K562 (cell line): ENCODE measurements around the gene TPX2. TPM values are rescaled to one million over a fixed set of nuclear protein-coding genes. Genes with fewer than 3 reads are reported as not detected.
A peak's percentile ranks its signal among the peaks of the same experiment; 100 is the strongest.

ENCODE experiments used
- ATAC-seq: fragments of 200-7000 bp; cut with Tn5 transposase; 3 replicates; pipeline ENCODE4 v1.9.1; 2020; ENCODE audit warnings: moderate library complexity
- BruUV-seq: library from RNA; stranded (reverse); fragments of 400-500 nt; replicated peaks from 2 replicates; lab custom pipeline; 2021; lab: Mats Ljungman, UMichigan
- CTCF ChIA-PET: fragments of 300-600 bp; formaldehyde crosslinking; extraction: SDS; loops from one replicate; lab custom pipeline; 2021; ENCODE audit warnings: low intra/inter-chr PET ratio; lab: Yijun Ruan, JAX
- POLR2A ChIA-PET: fragments of 300-600, 350-650 bp; sonication (Branson Sonifier 250); formaldehyde crosslinking; extraction: SDS; loops from one replicate; lab custom pipeline; 2021; ENCODE audit warnings: antibody characterized with exemption, inconsistent platforms; lab: Yijun Ruan, JAX
- DNase-seq, 4 experiments: peaks; one replicate each; pipeline versions ENCODE4 v3.0.0 to v3.0.0-alpha.2; 2011 to 2018; ENCODE audit warnings: low spot score in 3 of 4, mixed read lengths in 3 of 4; ENCODE audit errors: extremely low read depth in 1 of 4
- FAIRE-seq: peaks from 2 replicates; lab custom pipeline; 2011; peaks lifted over from hg19 to GRCh38; lab: Jason Lieb, UNC
- H2AFZ ChIP-seq: 2 replicates; pipeline ENCODE4 v1.6.0; 2011; ENCODE audit warnings: low read depth, low read length, control low read depth, inconsistent platforms
- H3K27ac ChIP-seq: fragments of 200-600 bp; 3 replicates; pipeline ENCODE4 v1.8.0; 2011; ENCODE audit warnings: low read depth, mild to moderate bottlenecking, control low read depth, inconsistent platforms, low read length, moderate library complexity, mixed read lengths; ENCODE audit errors: extremely low read depth
- H3K27me3 ChIP-seq, 2 experiments: fragments of 300-600 bp in 1 of 2; 2 replicates in 1 of 2; 3 replicates in 1 of 2; pipeline versions ENCODE4 v1.6.0 to v1.8.0; 2011; ENCODE audit warnings: inconsistent platforms in 2 of 2, low read length in 2 of 2, mild to moderate bottlenecking in 1 of 2, mixed read lengths in 1 of 2, moderate library complexity in 1 of 2; ENCODE audit not compliant: control insufficient read depth in 2 of 2, insufficient read depth in 2 of 2
- H3K36me3 ChIP-seq: fragments of 300-600 bp; 3 replicates; pipeline ENCODE4 v1.8.0; 2011; ENCODE audit warnings: mild to moderate bottlenecking, low read length, inconsistent platforms; ENCODE audit not compliant: control insufficient read depth, insufficient read depth
- H3K4me1 ChIP-seq, 2 experiments: fragments of 200-600 bp in 1 of 2; replicated peaks in 1 of 2; 2 replicates in 1 of 2; 3 replicates in 1 of 2; pipeline versions ENCODE4 v1.5.1 to v1.8.0; 2011; ENCODE audit warnings: inconsistent platforms in 2 of 2, low read length in 2 of 2, mild to moderate bottlenecking in 1 of 2, mixed read lengths in 1 of 2, moderate library complexity in 1 of 2; ENCODE audit not compliant: control insufficient read depth in 2 of 2, insufficient read depth in 2 of 2
- H3K4me2 ChIP-seq: 2 replicates; pipeline ENCODE4 v1.6.1; 2011; ENCODE audit warnings: low read length, control low read depth, inconsistent platforms, mixed read lengths; ENCODE audit not compliant: insufficient read depth
- H3K4me3 ChIP-seq: fragments of 200-600 bp; sonication (generic), shearing (Covaris generic); 2 replicates; pipeline ENCODE4 v1.5.1; 2016; ENCODE audit warnings: control low read depth, inconsistent platforms
- H3K79me2 ChIP-seq: fragments of 200-600 bp; 3 replicates; pipeline ENCODE4 v1.8.0; 2011; ENCODE audit warnings: low read length, inconsistent platforms; ENCODE audit not compliant: control insufficient read depth, insufficient read depth
- H3K9ac ChIP-seq, 2 experiments: 2 replicates each; pipeline versions ENCODE4 v1.6.0 to v1.6.1; 2011; ENCODE audit warnings: low read depth in 2 of 2, low read length in 2 of 2, control low read depth in 1 of 2, inconsistent platforms in 1 of 2, mild to moderate bottlenecking in 1 of 2, mixed read lengths in 1 of 2; ENCODE audit not compliant: insufficient read depth in 1 of 2
- H3K9me1 ChIP-seq: one replicate; pipeline ENCODE4 v1.6.0; 2011; ENCODE audit warnings: inconsistent platforms, mild to moderate bottlenecking, low read length, moderate library complexity; ENCODE audit not compliant: control insufficient read depth, insufficient read depth
- H3K9me3 ChIP-seq: replicated peaks from 2 replicates; pipeline ENCODE4 v1.5.1; 2011; ENCODE audit warnings: low read depth, low read length, inconsistent platforms; ENCODE audit not compliant: control insufficient read depth, insufficient read depth
- H4K20me1 ChIP-seq: replicated peaks from 2 replicates; pipeline ENCODE4 v1.6.1; 2011; ENCODE audit warnings: low read length, inconsistent platforms, mixed read lengths; ENCODE audit not compliant: control insufficient read depth, insufficient read depth
- DMBX1 ChIP-seq: fragments of 250-450 bp; sonication (Bioruptor Pico); IDR thresholded peaks from 2 replicates; pipeline ENCODE4 v1.8.0; 2022; ENCODE audit warnings: inconsistent platforms, mild to moderate bottlenecking, moderate library complexity, borderline replicate concordance
- HIVEP1 ChIP-seq: fragments of 250-450 bp; sonication (Bioruptor Pico); IDR thresholded peaks from 2 replicates; pipeline ENCODE4 v1.4.0; 2020; ENCODE audit warnings: mild to moderate bottlenecking
- NR4A1 ChIP-seq, 2 experiments: fragments of 250-450 bp in 1 of 2; fragments of 450-650 bp in 1 of 2; sonication (Bioruptor Pico) in 1 of 2; IDR thresholded peaks; 2 replicates each; pipeline versions ENCODE4 v1.4.0 to v1.6.1; 2016 to 2020; ENCODE audit warnings: mild to moderate bottlenecking in 2 of 2, missing compliant biosample characterization in 1 of 2, missing genetic modification characterization in 1 of 2, moderate library complexity in 1 of 2
- SPI1 ChIP-seq: IDR thresholded peaks from 2 replicates; pipeline ENCODE4 v1.6.1; 2011; ENCODE audit warnings: low read depth, low read length, control low read depth, borderline replicate concordance
- ZNF445 ChIP-seq: fragments of 250-450 bp; sonication (Bioruptor Pico); IDR thresholded peaks from 2 replicates; pipeline ENCODE4 v1.4.0; 2020; ENCODE audit warnings: low read depth, mild to moderate bottlenecking, moderate library complexity
- WGBS: fragments of 100-300 bp; shearing (Covaris generic); methylation state at CpG from one replicate; pipeline ENCODE4 v1.1.6; 2016; ENCODE audit warnings: low coverage, mixed read lengths; ENCODE audit not compliant: insufficient coverage; ENCODE audit errors: missing lambda C conversion rate; 5-methylcytosine and 5-hydroxymethylcytosine counted together
- in situ Hi-C: fragments of 300-500 bp; cut with MboI; formaldehyde crosslinking; loops from 4 replicates; pipeline ENCODE4 v1.15.0; 2018; ENCODE audit warnings: inconsistent platforms, mixed read lengths
- intact Hi-C: fragments of 100-400 bp; cut with micrococcal nuclease; formaldehyde crosslinking; loops from 2 replicates; pipeline ENCODE4 v1.14.2; 2022
- polyA plus RNA-seq, 8 experiments: library from polyadenylated mRNA; depleted of rRNA in 4 of 8; stranded (reverse) in 5 of 8; unstranded in 3 of 8; fragments of >200 nt; fragmentation: Nextera tagmentation in 2 of 8; fragmentation: Illumina TruSeq in 1 of 8; extraction: Ambion mirVana in 2 of 8; extraction: Trizol in 1 of 8; gene quantifications; 2 replicates each; pipeline versions ENCODE4 v1.2.1 to v1.2.3, GENCODE V29; 2011 to 2014; ENCODE audit warnings: inconsistent platforms in 1 of 8, missing spikeins in 1 of 8
- total RNA-seq, 7 experiments: library from RNA; depleted of rRNA in 6 of 7; stranded (reverse); fragments of >200 nt in 6 of 7; fragmentation: Illumina TruSeq in 2 of 7; extraction: Trizol in 2 of 7; gene quantifications; 2 replicates each; pipeline versions ENCODE4 v1.2.1 to v1.2.3, GENCODE V29; 2011 to 2021; ENCODE audit warnings: low replicate concordance in 1 of 7
- TF ChIP-seq, protein P1 (sequence below), 2 experiments: IDR thresholded peaks in 1 of 2; conservative IDR thresholded peaks in 1 of 2; 2 replicates each; pipeline ENCODE4 v1.6.1; 2016; ENCODE audit warnings: low read depth in 2 of 2, mild to moderate bottlenecking in 1 of 2, missing compliant biosample characterization in 1 of 2, missing genetic modification characterization in 1 of 2, moderate library complexity in 1 of 2
- TF ChIP-seq, protein P2 (sequence below): fragments of 450-650 bp; conservative IDR thresholded peaks from 2 replicates; pipeline ENCODE4 v1.6.1; 2016; ENCODE audit warnings: missing genetic modification characterization, low read depth, mild to moderate bottlenecking, control low read depth, missing compliant biosample characterization

TPX2 gene
- total and polyA plus RNA-seq, 9 of the 15 experiments (the other 6 are each of a cell fraction or from before 2014, with no cell fraction given): 48.0 to 241 (median 133) TPM

DNA sequence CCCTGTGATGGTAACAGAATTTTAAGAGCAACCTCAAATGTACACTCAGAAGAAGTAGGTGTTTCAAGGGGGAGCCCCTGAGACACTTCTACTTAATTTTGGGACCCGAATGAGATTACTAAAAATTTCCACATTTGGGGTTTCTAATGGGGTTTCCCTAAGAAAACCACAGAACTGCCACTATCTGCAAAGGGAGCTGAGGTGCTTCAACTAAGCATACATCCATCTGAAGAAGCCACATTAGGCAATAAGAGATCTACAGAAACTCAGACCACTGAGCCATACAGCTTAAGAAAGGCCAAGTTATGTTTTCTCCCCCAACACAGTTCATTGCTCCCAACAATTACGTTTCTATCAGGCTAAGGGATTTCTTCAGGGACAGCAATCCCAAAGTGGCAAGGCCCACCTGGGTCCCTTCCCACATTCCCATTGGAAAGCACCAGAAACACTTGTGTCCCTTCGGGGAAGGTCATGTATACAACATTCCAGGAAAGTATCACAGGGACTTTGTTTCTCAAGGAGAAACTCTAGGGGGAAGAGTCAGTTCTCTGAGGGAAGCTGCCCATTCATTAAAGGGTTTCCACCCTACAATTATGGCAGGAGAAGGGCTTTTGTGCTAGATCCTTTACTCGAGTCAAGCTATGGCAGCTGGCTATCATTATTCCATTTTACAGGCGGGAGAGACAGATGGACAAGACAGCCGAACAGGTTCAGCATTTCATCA lies 21.4 kb upstream of the TPX2 start (continued):
- TF ChIP-seq NR4A1 (CRISPR knock-in tag; IDR thresholded peaks at IDR 0.05) (no peak), NR4A1 (tag; IDR thresholded peaks at IDR 0.05) (no peak), DMBX1 (CRISPR knock-in tag) (0 out of 2 replicates have a peak, but pooled peaks have one; percentile 12)
- TF ChIP-seq, protein P1, sequence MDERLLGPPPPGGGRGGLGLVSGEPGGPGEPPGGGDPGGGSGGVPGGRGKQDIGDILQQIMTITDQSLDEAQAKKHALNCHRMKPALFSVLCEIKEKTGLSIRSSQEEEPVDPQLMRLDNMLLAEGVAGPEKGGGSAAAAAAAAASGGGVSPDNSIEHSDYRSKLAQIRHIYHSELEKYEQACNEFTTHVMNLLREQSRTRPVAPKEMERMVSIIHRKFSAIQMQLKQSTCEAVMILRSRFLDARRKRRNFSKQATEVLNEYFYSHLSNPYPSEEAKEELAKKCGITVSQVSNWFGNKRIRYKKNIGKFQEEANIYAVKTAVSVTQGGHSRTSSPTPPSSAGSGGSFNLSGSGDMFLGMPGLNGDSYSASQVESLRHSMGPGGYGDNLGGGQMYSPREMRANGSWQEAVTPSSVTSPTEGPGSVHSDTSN (CRISPR knock-in tag; IDR thresholded peaks at IDR 0.05; ENCODE audit: low read depth): no peak
- TF ChIP-seq, protein P1 (tag; conservative IDR thresholded peaks at IDR 0.05; ENCODE audit: low read depth): no peak

DNA sequence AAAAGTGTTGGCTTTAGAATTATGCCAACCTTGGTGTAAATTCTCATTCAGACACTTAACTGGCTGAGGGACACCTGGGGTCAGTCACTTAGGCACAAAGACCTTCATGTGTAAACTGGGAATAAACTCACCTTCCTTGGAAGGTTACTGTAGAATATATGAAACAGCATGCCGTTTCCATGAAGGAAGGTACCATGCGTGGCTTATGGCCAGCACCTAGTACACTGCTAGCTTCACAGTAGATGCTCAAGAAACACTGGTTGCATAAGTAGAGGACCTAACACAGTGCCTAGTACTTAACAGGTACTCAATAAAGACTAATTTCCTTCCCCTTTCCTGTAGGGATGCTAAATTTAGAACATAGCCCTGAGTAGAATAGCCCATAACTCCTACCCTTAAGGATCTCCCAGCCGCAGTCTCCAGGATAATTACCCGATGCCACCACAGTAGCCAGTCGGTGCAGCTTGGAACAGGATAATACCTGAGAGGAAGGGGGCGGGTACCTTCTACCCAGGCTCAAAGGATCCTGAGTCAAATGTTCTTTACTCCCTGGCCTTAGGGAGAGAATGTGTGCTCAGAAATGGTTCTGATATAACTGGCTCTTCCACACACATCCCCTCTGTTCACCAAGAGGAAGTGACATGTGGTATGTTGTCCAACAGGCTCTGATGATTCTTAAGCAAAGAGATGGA lies 20.0 kb upstream of the TPX2 start:
- Histone ChIP-seq H3K9me1 (no peaks in the 10 kb centered on the region), H3K27ac (peak overlapping the region; percentile 1; the same call in 2 of the 3 replicates), H3K4me1 (peaks cover 31 to 35% of the 10 kb centered on the region in 2 experiments; a peak in 4 of 5 replicates), H3K4me3 (peak overlapping the region; percentile 88), H3K9ac (peak overlapping the region; percentile 12 to 92; a peak in 3 of 4 replicates), H3K4me2 (peak overlapping the region; percentile 95), H2AFZ (no peak overlapping the region), H3K9me3 (no peaks in the 10 kb centered on the region), H3K79me2 (peaks cover 93% of the 10 kb centered on the region), H4K20me1 (peaks cover 10% of the 10 kb centered on the region), H3K27me3 (no peaks in the 10 kb centered on the region), H3K36me3 (peaks cover 74% of the 10 kb centered on the region)
- 7% methylated on average over 6 of the region's 6 CpGs for WGBS
- in situ Hi-C loops: no loop called here
- CTCF ChIA-PET: no interaction called here
- no TSS peak for BruUV-seq
- POLR2A ChIA-PET: interaction anchor here (0.8 to 2.7 kb wide), 3 partner anchors 25 to 42 kb away, joined by 3 to 21 read pairs (median 5); no protein-coding TSS in a partner anchor
- intact Hi-C loops: no loop called here
- FAIRE-seq: no peak
- peak in 1 of 4 experiments; percentile 28 for DNase-seq
- no peak for ATAC-seq
- TF ChIP-seq ZNF445 (CRISPR knock-in tag): no peak
- TF ChIP-seq, protein P2, sequence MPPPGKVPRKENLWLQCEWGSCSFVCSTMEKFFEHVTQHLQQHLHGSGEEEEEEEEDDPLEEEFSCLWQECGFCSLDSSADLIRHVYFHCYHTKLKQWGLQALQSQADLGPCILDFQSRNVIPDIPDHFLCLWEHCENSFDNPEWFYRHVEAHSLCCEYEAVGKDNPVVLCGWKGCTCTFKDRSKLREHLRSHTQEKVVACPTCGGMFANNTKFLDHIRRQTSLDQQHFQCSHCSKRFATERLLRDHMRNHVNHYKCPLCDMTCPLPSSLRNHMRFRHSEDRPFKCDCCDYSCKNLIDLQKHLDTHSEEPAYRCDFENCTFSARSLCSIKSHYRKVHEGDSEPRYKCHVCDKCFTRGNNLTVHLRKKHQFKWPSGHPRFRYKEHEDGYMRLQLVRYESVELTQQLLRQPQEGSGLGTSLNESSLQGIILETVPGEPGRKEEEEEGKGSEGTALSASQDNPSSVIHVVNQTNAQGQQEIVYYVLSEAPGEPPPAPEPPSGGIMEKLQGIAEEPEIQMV (tag): no peak
- no peak for TF ChIP-seq HIVEP1 (CRISPR knock-in tag)
- peak; percentile 64; the same call in 1 of the 2 replicates for TF ChIP-seq SPI1
